IPS DF 19.7 (cell line): ENCODE data around the gene GNA14.
"Not testable (repeated sequence)": the region's sequence is repeated elsewhere in the genome, so short reads cannot be mapped to it uniquely, and the experiment has no call there.

Experiments
- DNase-seq: peaks from one replicate; pipeline ENCODE4 v3.0.0-alpha.2; 2013; ENCODE audit warnings: low read depth, low spot score

GNA14 gene

DNA sequence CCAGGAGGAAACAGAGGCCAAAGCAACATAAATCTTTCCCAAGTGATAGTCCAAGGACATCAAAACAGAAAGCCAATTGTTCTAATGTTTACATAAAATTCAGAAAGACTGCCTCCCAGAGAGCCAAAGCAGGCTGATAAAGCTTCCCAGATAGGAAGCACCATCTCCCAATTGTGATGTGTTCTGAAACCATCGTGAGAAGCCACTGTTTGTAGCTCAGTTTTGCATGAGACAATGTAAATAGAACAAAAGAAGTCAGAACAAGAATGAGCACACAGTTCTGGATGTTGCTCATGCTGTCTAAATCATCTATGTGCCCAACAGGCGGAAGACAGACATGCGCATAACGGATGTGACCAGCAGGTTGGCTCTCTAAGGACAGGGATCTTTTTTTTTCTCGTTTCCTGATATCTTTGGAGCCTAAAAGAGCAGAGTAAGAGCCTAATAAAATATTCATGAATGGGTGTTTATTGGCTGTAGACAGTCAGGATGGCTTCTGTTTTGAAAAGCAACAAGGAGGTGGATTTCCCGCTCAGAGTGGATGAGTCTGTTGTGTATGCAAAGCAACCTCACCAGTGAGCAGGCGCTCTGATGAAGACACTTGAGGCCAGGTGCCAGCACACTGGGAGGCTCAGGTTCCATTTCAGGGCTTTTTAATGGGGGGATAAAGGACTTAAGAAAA, 113.6 kb downstream of the GNA14 start:
- DNase-seq = peak; percentile 90

GRCh38 chr9:77533671-77534070, 114.5 kb downstream of the GNA14 start:
- DNase-seq = no peak

DNA sequence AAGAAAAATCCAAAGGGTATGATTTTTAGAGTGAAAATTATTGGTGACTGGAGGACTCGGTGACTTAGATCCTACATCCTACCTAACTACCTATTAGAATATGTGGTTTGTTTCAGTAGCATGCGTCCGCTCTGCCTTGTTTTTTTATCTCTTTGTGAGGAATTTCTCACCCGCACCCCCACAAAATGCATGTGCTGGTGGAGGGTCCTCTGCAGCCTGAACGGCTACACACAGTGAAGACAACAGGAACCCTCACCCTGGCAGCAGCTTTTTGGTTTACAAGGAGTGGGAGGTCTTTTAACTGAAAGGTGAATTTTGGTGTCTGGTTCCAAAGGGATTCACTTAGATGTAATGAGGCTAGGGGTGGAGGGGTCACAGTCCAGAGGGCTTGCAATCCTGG, 115.5 kb downstream of the GNA14 start:
- no peak for DNase-seq

GRCh38 chr9:77531400-77531799, 116.7 kb downstream of the GNA14 start:
- DNase-seq = no peak

DNA sequence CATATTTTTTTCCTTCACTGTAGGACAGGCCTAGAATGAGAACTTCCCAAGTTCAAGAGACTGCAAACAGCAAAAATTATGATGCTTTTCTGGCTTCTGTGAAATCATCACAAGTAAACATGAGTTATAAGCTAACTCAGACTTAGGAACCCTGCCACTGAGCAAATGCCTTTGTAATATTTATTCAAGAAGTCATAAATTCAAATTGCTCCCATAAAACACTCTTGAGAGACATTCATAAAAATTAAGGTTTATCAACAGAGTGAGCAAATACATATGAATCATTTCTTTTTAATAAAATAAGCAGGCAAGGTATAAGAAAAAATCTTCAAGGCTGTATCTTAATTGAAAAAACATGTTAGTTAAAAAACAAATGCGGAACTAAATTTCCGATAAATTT, 124.2 kb downstream of the GNA14 start:
- DNase-seq = no peak

DNA sequence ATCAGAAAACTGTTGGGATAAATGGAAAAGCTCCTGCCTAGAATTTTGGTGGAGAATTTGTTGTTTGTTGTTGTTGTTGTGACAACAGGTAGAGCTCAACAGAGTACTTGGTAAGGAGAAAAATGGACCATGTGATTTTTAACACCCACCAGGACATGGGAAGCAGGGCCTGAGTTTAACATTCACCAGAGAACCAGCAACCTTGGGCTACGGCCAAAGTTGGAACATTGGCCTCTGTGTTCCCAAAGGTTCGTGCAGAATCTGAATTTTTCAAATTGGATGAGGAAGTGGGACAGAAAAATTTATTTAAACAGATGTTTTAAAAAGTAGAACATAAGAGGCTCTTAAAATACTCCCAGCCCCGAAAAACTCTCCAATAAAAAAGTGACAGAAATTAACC, 127.0 kb downstream of the GNA14 start:
- DNase-seq = no peak

DNA sequence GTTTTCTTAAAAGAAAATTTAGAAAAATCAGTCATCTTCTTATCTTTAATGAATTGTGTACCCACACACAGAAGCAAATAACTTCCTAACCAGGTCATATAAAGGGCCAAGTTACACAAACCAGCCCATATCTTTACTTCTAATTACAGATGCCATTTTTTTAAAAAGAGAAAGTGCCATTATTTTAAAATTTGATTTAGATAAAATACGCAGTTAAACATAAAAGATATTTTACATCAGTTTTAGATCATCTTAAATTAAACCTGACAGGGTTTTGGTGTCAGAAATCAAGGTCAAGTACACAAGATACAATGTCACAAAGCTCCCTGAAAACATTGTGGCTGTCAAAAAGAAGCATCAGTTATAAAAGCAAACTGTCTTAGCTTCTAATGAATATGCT, 129.4 kb downstream of the GNA14 start:
- DNase-seq = no peak

GRCh38 chr9:77516781-77517180, 131.3 kb downstream of the GNA14 start:
- DNase-seq = no peak

DNA sequence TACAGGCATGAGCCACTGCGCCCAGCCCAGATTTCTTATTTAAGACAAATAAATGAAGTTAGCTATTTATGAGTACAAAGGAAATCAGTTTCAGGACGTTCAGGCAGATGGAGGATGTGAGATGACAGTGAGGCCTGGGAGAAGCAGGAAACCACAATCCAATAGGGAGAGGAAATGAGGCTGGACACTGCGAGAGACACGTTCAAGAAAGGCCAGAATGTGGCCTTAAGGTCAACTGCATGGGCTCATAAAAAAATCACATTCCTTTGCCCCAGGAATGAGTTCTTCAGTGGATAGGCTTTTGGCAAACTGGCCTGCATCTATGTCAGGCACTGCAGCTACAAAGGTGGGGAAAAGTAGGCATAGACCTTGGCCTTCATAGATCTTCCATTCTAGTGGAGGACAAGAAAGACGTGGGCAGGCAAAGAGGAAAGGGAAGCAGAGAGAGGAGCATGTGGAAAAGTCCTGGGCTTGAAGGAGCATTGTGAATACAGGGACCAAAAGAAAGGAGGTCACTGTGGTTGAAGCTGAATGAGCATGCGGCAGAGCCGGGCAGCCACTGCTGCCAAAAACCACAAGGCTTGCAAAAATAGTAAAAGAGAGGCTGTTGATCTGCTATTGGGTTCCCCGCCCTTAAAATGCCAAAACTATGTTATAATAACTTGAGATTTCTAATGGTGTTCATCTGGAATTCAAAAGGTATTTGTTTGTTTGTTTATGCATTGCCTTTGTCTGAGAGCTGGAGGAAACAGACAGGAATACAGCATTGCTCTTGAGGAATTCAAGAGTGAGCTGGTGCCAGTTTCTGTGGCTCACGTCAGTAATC, 133.0 kb downstream of the GNA14 start:
- DNase-seq = no peak

DNA sequence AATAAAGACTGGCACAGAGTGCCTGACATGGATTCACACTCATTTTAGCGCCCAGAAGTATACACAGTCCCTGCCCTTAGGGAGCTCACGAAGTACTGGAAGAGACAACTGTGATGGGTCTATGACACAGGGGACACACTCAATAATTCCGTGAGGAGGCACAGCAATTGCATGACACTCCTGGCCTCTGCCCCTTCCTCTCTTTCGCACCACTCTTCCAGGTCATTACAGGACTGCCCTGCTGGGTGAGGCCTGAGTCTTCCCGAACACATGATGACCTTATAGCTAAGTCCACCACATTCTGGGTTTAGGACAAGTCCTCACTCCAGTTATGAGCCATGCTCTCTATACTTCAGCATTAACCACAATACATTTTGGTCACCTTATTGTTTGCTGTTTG, 134.7 kb downstream of the GNA14 start:
- DNase-seq = no peak

GRCh38 chr9:77512876-77513275, 135.2 kb downstream of the GNA14 start:
- DNase-seq = no peak

DNA sequence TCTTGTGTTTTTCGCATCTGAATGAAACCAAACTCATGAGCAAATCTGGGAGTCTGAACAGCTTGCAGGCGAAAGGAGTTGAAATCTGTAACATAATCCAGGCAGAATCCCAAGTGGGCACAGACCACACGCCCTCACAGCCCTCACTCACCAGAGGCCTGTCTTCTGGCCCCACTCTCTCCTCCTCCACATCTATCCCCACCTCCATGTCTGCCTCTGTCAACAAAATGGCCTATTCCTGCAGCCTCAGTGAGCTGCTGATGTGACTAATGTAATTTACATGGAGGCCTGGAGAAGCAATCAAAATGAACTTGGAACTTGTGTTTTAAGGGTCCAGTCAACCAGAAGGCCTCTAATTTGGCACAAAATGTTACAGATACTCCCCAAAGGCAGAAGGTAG, 136.6 kb downstream of the GNA14 start:
- DNase-seq = no peak

DNA sequence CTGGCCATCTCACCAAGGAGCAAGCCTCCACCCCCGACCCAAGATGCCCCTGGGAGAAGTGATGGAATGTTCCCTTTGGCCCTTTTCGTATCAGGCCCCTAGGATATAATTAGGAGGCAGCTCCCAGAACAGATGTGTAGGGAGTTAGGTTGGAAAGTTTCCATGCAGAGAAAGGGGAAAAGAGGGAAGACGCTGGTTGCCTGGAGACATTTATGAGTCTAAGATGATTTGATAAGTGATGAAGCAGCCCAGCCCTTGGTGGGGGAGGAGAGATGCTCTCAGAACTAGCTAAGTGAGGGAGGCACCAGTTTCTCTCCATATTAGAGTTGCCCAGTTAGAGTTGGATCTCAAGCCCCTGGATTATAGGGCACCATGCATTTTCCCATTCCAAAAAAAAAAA, 137.5 kb downstream of the GNA14 start:
- no peak for DNase-seq

GRCh38 chr9:77508396-77508795, 139.7 kb downstream of the GNA14 start:
- DNase-seq = no peak

GRCh38 chr9:77507212-77507961, 140.7 kb downstream of the GNA14 start:
- DNase-seq = no peak

DNA sequence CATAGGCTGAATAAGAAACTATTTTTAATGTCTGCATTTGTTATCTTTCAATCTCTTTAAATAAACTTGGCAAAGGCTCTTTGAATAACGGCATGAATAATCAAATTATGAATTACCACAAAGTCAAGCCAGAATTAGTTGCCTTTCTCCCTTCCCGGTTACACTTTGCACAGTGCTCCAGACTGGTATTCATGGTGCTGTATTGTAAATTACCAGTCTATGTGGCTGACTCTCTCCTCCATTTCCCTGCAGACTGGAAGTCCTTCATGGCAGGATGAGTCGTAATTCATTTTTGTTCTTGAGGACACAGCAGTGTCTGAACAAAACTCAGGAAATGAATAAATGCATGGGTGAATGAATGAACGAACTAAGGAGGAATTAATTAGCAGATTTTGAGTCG, 142.9 kb downstream of the GNA14 start:
- DNase-seq = no peak

GRCh38 chr9:77502568-77502967, 145.6 kb downstream of the GNA14 start:
- no peak for DNase-seq

DNA sequence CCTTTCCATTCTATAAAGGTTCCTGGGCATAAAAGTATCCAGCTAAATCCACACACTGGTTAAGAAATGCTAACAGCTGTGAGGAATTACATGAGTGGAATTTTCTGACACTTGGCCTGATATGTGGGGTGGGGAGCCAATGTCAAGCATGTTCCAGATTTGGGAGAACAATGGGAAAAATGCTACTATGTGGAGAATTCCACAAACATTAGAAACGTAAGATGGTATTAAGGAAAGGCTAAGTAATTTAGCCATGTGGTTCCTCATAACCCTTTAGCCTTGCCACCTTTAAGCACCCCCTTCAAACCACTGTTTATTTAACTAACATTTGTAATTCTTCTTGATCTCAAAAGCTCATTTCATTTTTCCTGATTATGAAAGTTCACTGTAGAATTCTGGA, 149.2 kb downstream of the GNA14 start:
- no peak for DNase-seq

- no peak for DNase-seq
These were observed 150.6 kb downstream of the GNA14 start for GRCh38 chr9:77497322-77498198.

GRCh38 chr9:77495834-77496671, 152.1 kb downstream of the GNA14 start:
- DNase-seq = no peak

- not testable (repeated sequence) for DNase-seq
These were observed 157.8 kb downstream of the GNA14 start for GRCh38 chr9:77490279-77490678.
